Gastrocnemius medialis (tissue), 4 donors: ENCODE measurements around the gene SEPTIN2. TPM values are rescaled to one million over a fixed set of nuclear protein-coding genes. Genes with fewer than 3 reads are reported as not detected.

Source experiments
- ATAC-seq, 2 donors: fragments of 150-250 bp; one replicate each; pipeline ENCODE4 v1.9.1; 2016
- DNase-seq, 2 donors: peaks; one replicate each; pipeline ENCODE4 v3.0.0-alpha.2; 2019
- H3K27ac ChIP-seq, 4 donors: fragments of 200-600 bp; sonication (generic); 1 replicate in 1 of 4; 2 replicates in 3 of 4; pipeline ENCODE4 v1.5.1; 2016 to 2018; ENCODE audit warnings: mild to moderate bottlenecking in 2 of 4, moderate library complexity in 1 of 4
- H3K27me3 ChIP-seq, 3 donors: fragments of 200-600 bp; sonication (generic) in 2 of 3; 1 replicate in 1 of 3; 2 replicates in 2 of 3; pipeline versions ENCODE4 v1.5.1 to v1.6.0; 2016 to 2019; ENCODE audit warnings: mild to moderate bottlenecking in 1 of 3, moderate library complexity in 1 of 3
- H3K36me3 ChIP-seq, 2 donors: fragments of 200-600 bp; sonication (generic) in 1 of 2; one replicate each; pipeline ENCODE4 v1.5.1; 2017 to 2018
- H3K4me1 ChIP-seq, 2 donors: fragments of 200-600 bp; sonication (generic) in 1 of 2; one replicate each; pipeline ENCODE4 v1.5.1; 2016 to 2017; ENCODE audit warnings: mild to moderate bottlenecking in 2 of 2
- H3K4me3 ChIP-seq, 4 donors: fragments of 200-600 bp; sonication (generic) in 3 of 4; 1 replicate in 1 of 4; 2 replicates in 3 of 4; pipeline ENCODE4 v1.5.1; 2016 to 2019; ENCODE audit warnings: mild to moderate bottlenecking in 2 of 4
- H3K9me3 ChIP-seq, 3 donors: fragments of 200-600 bp; sonication (generic) in 2 of 3; 1 replicate in 1 of 3; 2 replicates in 2 of 3; pipeline ENCODE4 v1.5.1; 2016 to 2019
- POLR2A ChIP-seq, 2 donors: fragments of 450-650 bp; IDR thresholded peaks; one replicate each; pipeline ENCODE4 v1.6.1; 2017; ENCODE audit warnings: antibody characterized with exemption in 2 of 2, mild to moderate bottlenecking in 2 of 2, moderate library complexity in 2 of 2
- in situ Hi-C, 4 donors: fragments of 200-750 bp; cut with MboI; loops; one replicate each; pipeline versions ENCODE4 v1.15.0 to v1.8.0; 2017; ENCODE audit warnings: low sequenced_read_pairs in 4 of 4
- intact Hi-C: fragments of 100-400 bp; cut with DNase I; formaldehyde crosslinking; loops from one replicate; pipeline ENCODE4 v1.15.1; 2023; ENCODE audit warnings: low total_unique reads
- total RNA-seq, 4 donors: library from RNA; depleted of rRNA; stranded (reverse); fragments of >200 nt; gene quantifications; one replicate each; pipeline versions ENCODE4 v1.1.0 to v1.2.3, GENCODE V29; 2016
- TF ChIP-seq, protein P1 (sequence below), 5 experiments: fragments of 450-650 bp in 3 of 5; fragments of 200-600 bp in 2 of 5; sonication (generic) in 2 of 5; IDR thresholded peaks in 4 of 5; conservative IDR thresholded peaks in 1 of 5; 1 replicate in 4 of 5; 2 replicates in 1 of 5; pipeline ENCODE4 v1.5.1; 2016 to 2019; ENCODE audit warnings: antibody characterized with exemption in 5 of 5, mild to moderate bottlenecking in 3 of 5, moderate library complexity in 3 of 5

SEPTIN2 gene
- total RNA-seq, 4 donors from 2014 or later, result 81.3 to 130 (median 99.3) TPM

DNA sequence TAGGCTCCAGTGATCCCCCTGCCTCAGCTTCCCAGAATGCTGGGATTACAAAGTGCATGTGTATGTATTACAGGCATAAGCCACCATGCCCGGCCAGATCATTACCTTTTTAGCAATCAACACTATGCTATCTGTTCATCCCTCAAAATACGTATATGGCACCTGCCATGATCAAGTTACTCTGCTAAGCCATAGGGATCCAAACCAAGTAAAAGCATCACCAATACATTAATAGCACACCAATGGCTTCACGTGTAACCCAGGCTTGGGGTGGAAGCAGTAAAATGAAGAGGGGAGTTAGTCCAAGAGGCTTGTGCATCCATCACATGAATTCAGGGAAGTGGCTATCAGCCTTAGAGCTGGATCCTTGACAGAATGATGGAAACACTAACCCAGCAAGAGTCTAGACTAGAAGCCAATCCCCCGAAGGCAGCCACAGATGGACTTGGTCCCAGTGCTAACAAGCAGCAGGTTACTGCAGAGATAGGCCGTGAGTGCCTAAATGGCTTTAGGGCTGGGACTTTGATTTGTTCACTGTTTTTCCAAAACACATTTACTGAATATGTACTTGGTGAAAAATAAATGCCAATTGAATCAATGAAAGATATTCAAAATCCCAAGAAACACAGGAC lies 11.6 kb upstream of the SEPTIN2 start:
- Histone ChIP-seq H3K36me3 (no peaks in the 10 kb centered on the region), H3K4me3 (no peak overlapping the region), H3K27ac (peak overlapping the region in 2 of 4 donors; percentile 40 to 43), H3K27me3 (no peaks in the 10 kb centered on the region), H3K9me3 (no peaks in the 10 kb centered on the region), H3K4me1 (peaks cover 49 to 54% of the 10 kb centered on the region in 2 donors)
- no peak for DNase-seq
- intact Hi-C loops, result no loop called here
- no peak for ATAC-seq
- in situ Hi-C loops, result no loop called here
- no peak for TF ChIP-seq POLR2A (IDR thresholded peaks at IDR 0.05)
- TF ChIP-seq, protein P1, sequence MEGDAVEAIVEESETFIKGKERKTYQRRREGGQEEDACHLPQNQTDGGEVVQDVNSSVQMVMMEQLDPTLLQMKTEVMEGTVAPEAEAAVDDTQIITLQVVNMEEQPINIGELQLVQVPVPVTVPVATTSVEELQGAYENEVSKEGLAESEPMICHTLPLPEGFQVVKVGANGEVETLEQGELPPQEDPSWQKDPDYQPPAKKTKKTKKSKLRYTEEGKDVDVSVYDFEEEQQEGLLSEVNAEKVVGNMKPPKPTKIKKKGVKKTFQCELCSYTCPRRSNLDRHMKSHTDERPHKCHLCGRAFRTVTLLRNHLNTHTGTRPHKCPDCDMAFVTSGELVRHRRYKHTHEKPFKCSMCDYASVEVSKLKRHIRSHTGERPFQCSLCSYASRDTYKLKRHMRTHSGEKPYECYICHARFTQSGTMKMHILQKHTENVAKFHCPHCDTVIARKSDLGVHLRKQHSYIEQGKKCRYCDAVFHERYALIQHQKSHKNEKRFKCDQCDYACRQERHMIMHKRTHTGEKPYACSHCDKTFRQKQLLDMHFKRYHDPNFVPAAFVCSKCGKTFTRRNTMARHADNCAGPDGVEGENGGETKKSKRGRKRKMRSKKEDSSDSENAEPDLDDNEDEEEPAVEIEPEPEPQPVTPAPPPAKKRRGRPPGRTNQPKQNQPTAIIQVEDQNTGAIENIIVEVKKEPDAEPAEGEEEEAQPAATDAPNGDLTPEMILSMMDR (IDR thresholded peaks at IDR 0.05 in 4 of 5, conservative IDR thresholded peaks at IDR 0.05 in 1 of 5), result no peak

DNA sequence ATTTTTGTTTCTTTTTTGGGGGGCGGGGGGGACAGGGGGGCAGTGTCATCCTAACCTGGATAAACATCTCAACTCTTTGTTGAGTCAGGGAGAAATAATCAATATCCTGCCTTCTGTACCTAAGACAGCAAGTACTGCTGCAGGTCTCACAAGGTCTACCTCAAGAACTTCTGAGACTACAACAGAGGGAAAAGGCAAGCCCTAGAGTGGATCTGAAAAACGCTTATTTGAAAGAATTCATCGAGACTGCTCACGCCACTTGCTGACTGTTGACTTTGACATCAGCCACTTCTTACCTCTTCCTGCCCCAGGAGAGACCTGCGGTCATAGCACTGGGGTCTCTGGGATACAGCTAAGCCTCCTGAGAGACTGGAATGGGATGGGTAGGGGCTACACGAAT lies 8.7 kb upstream of the SEPTIN2 start:
- DNase-seq (no peak), ATAC-seq (no peak)
- no peaks in the 10 kb centered on the region for H3K27me3 ChIP-seq
- intact Hi-C loops, result no loop called here
- no peaks in the 10 kb centered on the region for H3K9me3 ChIP-seq
- H3K36me3 ChIP-seq, result no peaks in the 10 kb centered on the region
- no peak overlapping the region for H3K27ac ChIP-seq
- peaks cover 56 to 68% of the 10 kb centered on the region in 2 donors for H3K4me1 ChIP-seq
- H3K4me3 ChIP-seq, result no peak overlapping the region
- no peak for TF ChIP-seq POLR2A (IDR thresholded peaks at IDR 0.05)
- TF ChIP-seq, protein P1 (IDR thresholded peaks at IDR 0.05 in 4 of 5, conservative IDR thresholded peaks at IDR 0.05 in 1 of 5), result no peak
- in situ Hi-C loops, result no loop called here

DNA sequence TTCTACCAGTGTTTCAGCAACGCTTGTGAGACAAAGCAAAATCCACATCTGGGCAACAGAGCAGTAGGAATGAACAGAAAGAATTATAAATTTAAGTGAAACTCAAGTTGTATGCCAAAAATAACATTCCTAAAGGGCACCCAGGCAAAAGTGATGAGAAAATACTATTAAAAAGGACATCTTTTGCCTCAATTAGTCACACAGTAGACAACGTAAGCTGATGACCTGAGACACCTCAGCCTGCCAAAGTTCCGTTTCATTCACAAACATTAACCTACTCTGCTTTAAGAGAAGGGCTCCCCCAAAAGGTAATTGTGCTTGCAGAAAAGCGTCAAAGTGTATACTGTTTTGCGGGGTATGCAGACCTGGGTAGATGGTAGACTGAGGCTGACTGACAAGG lies 7.5 kb upstream of the SEPTIN2 start:
- intact Hi-C loops (no loop called here), in situ Hi-C loops (no loop called here)
- Histone ChIP-seq H3K4me3 (no peak overlapping the region), H3K4me1 (peaks cover 57 to 72% of the 10 kb centered on the region in 2 donors), H3K27me3 (no peaks in the 10 kb centered on the region), H3K9me3 (no peaks in the 10 kb centered on the region), H3K27ac (no peak overlapping the region), H3K36me3 (no peaks in the 10 kb centered on the region)
- ATAC-seq (no peak), DNase-seq (no peak)
- no peak for TF ChIP-seq POLR2A (IDR thresholded peaks at IDR 0.05)
- TF ChIP-seq, protein P1 (IDR thresholded peaks at IDR 0.05 in 4 of 5, conservative IDR thresholded peaks at IDR 0.05 in 1 of 5), result no peak

DNA sequence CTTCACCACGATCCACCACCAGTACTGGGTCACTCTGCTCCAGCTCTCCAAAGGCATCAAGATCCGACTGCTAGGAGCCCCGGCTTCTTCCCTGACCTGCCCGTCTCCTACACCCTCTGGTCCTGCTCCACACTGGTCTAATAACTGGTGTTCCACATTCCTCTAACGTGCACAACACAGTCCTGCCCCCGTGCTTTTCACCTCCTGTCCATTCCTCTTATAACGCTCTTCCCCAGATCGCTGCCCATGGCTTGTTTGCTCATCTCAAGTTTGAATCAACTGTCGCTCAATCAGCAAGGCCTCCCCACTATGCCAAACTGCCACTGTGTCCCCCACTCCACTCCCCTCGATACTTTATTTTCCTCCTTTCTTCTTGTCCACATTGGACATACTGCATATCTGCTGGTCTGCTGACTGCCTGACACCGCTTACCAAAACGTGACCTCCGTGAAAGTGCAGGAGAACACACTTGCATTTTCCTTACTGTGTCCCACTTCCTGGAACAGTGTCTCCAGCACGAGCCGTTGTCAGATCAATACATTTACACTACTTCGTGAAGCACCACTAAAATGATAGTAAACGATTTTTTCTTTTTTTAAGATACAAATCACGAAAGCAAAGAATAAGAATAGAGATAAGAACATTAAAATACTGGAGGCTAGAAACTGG lies 6.8 kb upstream of the SEPTIN2 start:
- Histone ChIP-seq H3K27me3 (no peaks in the 10 kb centered on the region), H3K4me1 (peaks cover 56 to 72% of the 10 kb centered on the region in 2 donors), H3K27ac (no peak overlapping the region), H3K4me3 (no peak overlapping the region), H3K36me3 (no peaks in the 10 kb centered on the region), H3K9me3 (no peaks in the 10 kb centered on the region)
- TF ChIP-seq, protein P1 (IDR thresholded peaks at IDR 0.05 in 4 of 5, conservative IDR thresholded peaks at IDR 0.05 in 1 of 5), result no peak
- no peak for TF ChIP-seq POLR2A (IDR thresholded peaks at IDR 0.05)
- ATAC-seq, result no peak
- intact Hi-C loops (no loop called here), in situ Hi-C loops (no loop called here)
- DNase-seq, result no peak
